Suprapubic skin (tissue), 4 donors: ENCODE measurements around the gene HACD3.

Experiments
- CTCF ChIP-seq, 2 donors: fragments of 200-600 bp in 1 of 2; fragments of 450-650 bp in 1 of 2; sonication (generic) in 1 of 2; IDR thresholded peaks; one replicate each; pipeline ENCODE4 v1.5.1; 2016 to 2019; ENCODE audit warnings: antibody characterized with exemption in 2 of 2, mild to moderate bottlenecking in 1 of 2, moderate library complexity in 1 of 2
- POLR2A ChIP-seq, 2 donors: fragments of 450-650 bp; IDR thresholded peaks; one replicate each; pipeline ENCODE4 v1.6.1; 2017; ENCODE audit warnings: antibody characterized with exemption in 2 of 2, mild to moderate bottlenecking in 2 of 2, moderate library complexity in 2 of 2
- POLR2AphosphoS5 ChIP-seq, 3 donors: sonication (generic); formaldehyde crosslinking; IDR thresholded peaks; one replicate each; pipeline ENCODE4 v1.6.1; 2017; ENCODE audit warnings: antibody characterized with exemption in 3 of 3

GRCh38 chr15:65558336-65558735 is 28.1 kb downstream of the HACD3 start:
- TF ChIP-seq POLR2A (IDR thresholded peaks at IDR 0.05): no peak
- no peak for TF ChIP-seq POLR2AphosphoS5 (IDR thresholded peaks at IDR 0.05)
- no peak for TF ChIP-seq CTCF (IDR thresholded peaks at IDR 0.05)
